Activated naive CD8-positive, alpha-beta T cell (primary cell): Measurements from ENCODE around the gene ZMIZ1.

Source experiments
- H3K27ac Mint-ChIP-seq: one replicate; pipeline ENCODE4 v1.8.0; 2021; ENCODE audit warnings: mixed read lengths
- H3K27me3 Mint-ChIP-seq: one replicate; pipeline ENCODE4 v1.8.0; 2021; ENCODE audit warnings: mixed read lengths
- H3K36me3 Mint-ChIP-seq: one replicate; pipeline ENCODE4 v1.8.0; 2021; ENCODE audit warnings: mixed read lengths
- H3K4me1 Mint-ChIP-seq: one replicate; pipeline ENCODE4 v1.8.0; 2021; ENCODE audit warnings: low read depth, mixed read lengths
- H3K4me3 Mint-ChIP-seq: one replicate; pipeline ENCODE4 v1.8.0; 2021; ENCODE audit warnings: mild to moderate bottlenecking, mixed read lengths
- H3K9me3 Mint-ChIP-seq: one replicate; pipeline ENCODE4 v1.8.0; 2021; ENCODE audit warnings: low read depth, mixed read lengths

Gene ZMIZ1

GRCh38 chr10:79292891-79293746 is 224.4 kb downstream of the ZMIZ1 start:
- no peaks in the 10 kb centered on the region for H3K27me3 Mint-ChIP-seq
- H3K9me3 Mint-ChIP-seq: no peaks in the 10 kb centered on the region
- no peak overlapping the region for H3K4me3 Mint-ChIP-seq
- H3K4me1 Mint-ChIP-seq: peaks cover 2% of the 10 kb centered on the region
- peaks cover 7% of the 10 kb centered on the region for H3K36me3 Mint-ChIP-seq
- H3K27ac Mint-ChIP-seq: no peak overlapping the region

GRCh38 chr10:79293841-79294581 is 225.2 kb downstream of the ZMIZ1 start:
- H3K27me3 Mint-ChIP-seq: no peaks in the 10 kb centered on the region
- H3K36me3 Mint-ChIP-seq: peaks cover 7% of the 10 kb centered on the region
- no peak overlapping the region for H3K27ac Mint-ChIP-seq
- H3K9me3 Mint-ChIP-seq: no peaks in the 10 kb centered on the region
- no peaks in the 10 kb centered on the region for H3K4me1 Mint-ChIP-seq
- H3K4me3 Mint-ChIP-seq: no peak overlapping the region

GRCh38 chr10:79295563-79295962 is 226.8 kb downstream of the ZMIZ1 start:
- H3K36me3 Mint-ChIP-seq: peaks cover 7% of the 10 kb centered on the region
- no peaks in the 10 kb centered on the region for H3K4me1 Mint-ChIP-seq
- no peaks in the 10 kb centered on the region for H3K9me3 Mint-ChIP-seq
- no peak overlapping the region for H3K27ac Mint-ChIP-seq
- H3K27me3 Mint-ChIP-seq: no peaks in the 10 kb centered on the region
- no peak overlapping the region for H3K4me3 Mint-ChIP-seq

GRCh38 chr10:79296431-79296830 is 227.7 kb downstream of the ZMIZ1 start:
- Mint-ChIP-seq H3K36me3 (peaks cover 7% of the 10 kb centered on the region), H3K27me3 (no peaks in the 10 kb centered on the region), H3K4me1 (no peaks in the 10 kb centered on the region), H3K4me3 (no peak overlapping the region), H3K9me3 (no peaks in the 10 kb centered on the region), H3K27ac (no peak overlapping the region)

- Mint-ChIP-seq H3K27me3 (no peaks in the 10 kb centered on the region), H3K9me3 (no peaks in the 10 kb centered on the region), H3K36me3 (peaks cover 12% of the 10 kb centered on the region), H3K4me1 (no peaks in the 10 kb centered on the region), H3K4me3 (no peak overlapping the region), H3K27ac (no peak overlapping the region)
These were observed 229.9 kb downstream of the ZMIZ1 start for GRCh38 chr10:79298403-79299244.

GRCh38 chr10:79299397-79300241 is 230.9 kb downstream of the ZMIZ1 start:
- H3K27ac Mint-ChIP-seq: no peak overlapping the region
- H3K36me3 Mint-ChIP-seq: peaks cover 10% of the 10 kb centered on the region
- H3K4me3 Mint-ChIP-seq: no peak overlapping the region

GRCh38 chr10:79300711-79301110 is 231.9 kb downstream of the ZMIZ1 start:
- no peak overlapping the region for H3K4me3 Mint-ChIP-seq
- H3K27ac Mint-ChIP-seq: no peak overlapping the region
- no peaks in the 10 kb centered on the region for H3K4me1 Mint-ChIP-seq
- no peaks in the 10 kb centered on the region for H3K27me3 Mint-ChIP-seq
- no peaks in the 10 kb centered on the region for H3K9me3 Mint-ChIP-seq
- peaks cover 5% of the 10 kb centered on the region for H3K36me3 Mint-ChIP-seq

More at GRCh38 chr10:79299397-79300241, 230.9 kb downstream of the ZMIZ1 start:
- H3K4me1 Mint-ChIP-seq: no peaks in the 10 kb centered on the region
- H3K9me3 Mint-ChIP-seq: no peaks in the 10 kb centered on the region
- no peaks in the 10 kb centered on the region for H3K27me3 Mint-ChIP-seq

GRCh38 chr10:79301754-79302530 is 233.2 kb downstream of the ZMIZ1 start:
- Mint-ChIP-seq H3K36me3 (peaks cover 5% of the 10 kb centered on the region), H3K4me3 (no peak overlapping the region), H3K27me3 (no peaks in the 10 kb centered on the region), H3K27ac (no peak overlapping the region), H3K9me3 (no peaks in the 10 kb centered on the region), H3K4me1 (no peaks in the 10 kb centered on the region)

GRCh38 chr10:79303631-79304478 is 235.1 kb downstream of the ZMIZ1 start:
- no peak overlapping the region for H3K4me3 Mint-ChIP-seq
- no peaks in the 10 kb centered on the region for H3K9me3 Mint-ChIP-seq
- no peaks in the 10 kb centered on the region for H3K27me3 Mint-ChIP-seq
- H3K4me1 Mint-ChIP-seq: no peaks in the 10 kb centered on the region
- peaks cover 9% of the 10 kb centered on the region for H3K36me3 Mint-ChIP-seq
- H3K27ac Mint-ChIP-seq: no peak overlapping the region

GRCh38 chr10:79304479-79305087 is 235.8 kb downstream of the ZMIZ1 start:
- Mint-ChIP-seq H3K4me1 (no peaks in the 10 kb centered on the region), H3K4me3 (no peak overlapping the region), H3K9me3 (no peaks in the 10 kb centered on the region), H3K27ac (no peak overlapping the region), H3K27me3 (no peaks in the 10 kb centered on the region), H3K36me3 (peaks cover 12% of the 10 kb centered on the region)

GRCh38 chr10:79305515-79305914 is 236.7 kb downstream of the ZMIZ1 start:
- Mint-ChIP-seq H3K27me3 (no peaks in the 10 kb centered on the region), H3K36me3 (peaks cover 13% of the 10 kb centered on the region), H3K27ac (no peak overlapping the region), H3K4me3 (no peak overlapping the region), H3K4me1 (no peaks in the 10 kb centered on the region), H3K9me3 (no peaks in the 10 kb centered on the region)

GRCh38 chr10:79305988-79306387 is 237.2 kb downstream of the ZMIZ1 start:
- Mint-ChIP-seq H3K4me1 (no peaks in the 10 kb centered on the region), H3K27ac (no peak overlapping the region), H3K27me3 (no peaks in the 10 kb centered on the region), H3K9me3 (no peaks in the 10 kb centered on the region), H3K4me3 (no peak overlapping the region), H3K36me3 (peaks cover 13% of the 10 kb centered on the region)
